Urinary bladder (tissue), 4 donors: Measurements from ENCODE around the gene STIP1. TPM values are rescaled to one million over a fixed set of nuclear protein-coding genes. Genes with fewer than 3 reads are reported as not detected.
A peak's percentile ranks its signal among the peaks of the same experiment; 100 is the strongest.
"Not testable (repeated sequence)": the region's sequence is repeated elsewhere in the genome, so short reads cannot be mapped to it uniquely, and the experiment has no call there.

ENCODE experiments used
- DNase-seq: peaks from one replicate; pipeline ENCODE4 v3.0.0-alpha.2; 2015; ENCODE audit errors: extremely low spot score
- H3K27ac ChIP-seq: one replicate; pipeline ENCODE4 v1.5.1; 2013; ENCODE audit warnings: low read depth, mild to moderate bottlenecking, moderate library complexity
- H3K36me3 ChIP-seq: one replicate; pipeline ENCODE4 v1.6.1; 2013; ENCODE audit warnings: mild to moderate bottlenecking, moderate library complexity; ENCODE audit not compliant: insufficient read depth
- H3K4me1 ChIP-seq: one replicate; pipeline ENCODE4 v1.6.1; 2013; ENCODE audit warnings: mild to moderate bottlenecking, moderate library complexity; ENCODE audit not compliant: insufficient read depth
- H3K4me3 ChIP-seq: one replicate; pipeline ENCODE4 v1.5.1; 2013; ENCODE audit warnings: low read depth, low read length
- WGBS: extraction: QIAGEN DNeasy Blood & Tissue Kit; methylation state at CpG from one replicate; pipeline ENCODE4 v1.1.7; 2013; 5-methylcytosine and 5-hydroxymethylcytosine counted together
- polyA plus RNA-seq: library from polyadenylated mRNA; stranded (reverse); fragments of 200-250 nt; gene quantifications from one replicate; pipeline ENCODE4 v1.2.3, GENCODE V29; 2013
- total RNA-seq: library from RNA; depleted of rRNA; stranded (reverse); fragments of >200 nt; gene quantifications from one replicate; pipeline ENCODE4 v1.2.3, GENCODE V29; 2014
- donor health status: healthy with polysubstance abuse.
- donor health status: healthy.

The STIP1 gene
- total and polyA plus RNA-seq, 2 donors, result 42.7 to 84.0 TPM

DNA sequence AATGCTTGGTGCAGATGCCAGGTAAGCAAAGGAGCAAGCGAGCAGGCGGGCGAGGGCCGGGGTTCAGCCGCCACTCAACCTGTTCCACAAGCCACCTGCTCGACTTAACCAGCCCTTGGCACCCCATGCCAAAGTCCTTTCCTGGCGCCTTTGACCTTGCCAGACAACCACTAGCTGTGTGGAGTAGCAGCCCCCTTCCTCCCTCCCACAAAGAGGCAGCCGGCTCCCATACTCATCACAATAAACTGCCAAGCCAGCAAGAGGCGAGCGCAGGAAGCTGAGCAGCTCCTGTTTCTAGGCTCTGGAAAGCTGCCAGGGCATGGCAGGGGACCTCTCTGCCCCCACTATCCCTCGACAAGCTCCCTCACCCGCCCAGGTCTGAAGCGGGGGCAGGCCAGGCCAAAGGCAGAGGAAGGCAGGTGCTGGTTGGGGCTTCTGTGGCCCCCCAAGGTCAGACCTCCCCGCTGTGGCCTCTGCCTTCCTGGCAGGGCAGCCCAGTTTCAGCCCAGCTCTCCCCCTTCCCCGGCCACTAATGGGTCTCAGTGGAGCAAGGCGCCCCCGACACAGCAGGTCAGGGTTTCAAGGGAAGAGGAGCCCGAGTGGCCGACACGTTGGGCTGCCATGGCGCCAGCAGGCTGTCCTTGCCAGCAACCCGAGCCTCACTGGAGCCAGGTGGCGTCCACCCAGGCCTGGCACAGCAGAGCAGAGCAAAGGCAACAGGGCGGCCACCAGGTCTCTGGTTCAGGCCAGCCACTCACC, 35.3 kb upstream of the STIP1 start:
- Histone ChIP-seq H3K4me1 (no peaks in the 10 kb centered on the region), H3K36me3 (no peaks in the 10 kb centered on the region), H3K27ac (no peak overlapping the region), H3K4me3 (no peak overlapping the region)
- no peak for DNase-seq
- WGBS, result 91% methylated on average over 24 of the region's 24 CpGs

DNA sequence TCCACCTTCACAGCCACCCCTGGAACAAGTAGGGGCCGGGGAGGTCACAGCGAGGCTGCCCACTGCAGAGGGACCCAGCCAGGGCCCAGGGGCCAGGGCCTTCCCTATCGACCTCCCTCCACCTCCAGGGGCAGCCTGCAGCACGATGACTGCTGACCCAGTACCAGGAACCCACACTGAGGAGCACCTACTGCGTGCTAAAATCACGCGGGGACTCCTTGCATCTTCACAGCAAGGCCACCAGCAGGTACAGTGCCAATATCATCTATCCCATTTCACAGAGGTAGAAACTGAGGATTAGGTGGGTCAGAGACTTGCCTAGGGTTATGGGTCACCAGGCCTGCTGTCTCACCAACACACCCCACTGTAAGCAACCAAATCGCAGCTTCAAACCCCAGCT, 34.6 kb upstream of the STIP1 start:
- Histone ChIP-seq H3K4me3 (no peak overlapping the region), H3K4me1 (no peaks in the 10 kb centered on the region), H3K27ac (no peak overlapping the region), H3K36me3 (no peaks in the 10 kb centered on the region)
- WGBS, result 92% methylated on average over 8 of the region's 8 CpGs
- DNase-seq, result no peak

DNA sequence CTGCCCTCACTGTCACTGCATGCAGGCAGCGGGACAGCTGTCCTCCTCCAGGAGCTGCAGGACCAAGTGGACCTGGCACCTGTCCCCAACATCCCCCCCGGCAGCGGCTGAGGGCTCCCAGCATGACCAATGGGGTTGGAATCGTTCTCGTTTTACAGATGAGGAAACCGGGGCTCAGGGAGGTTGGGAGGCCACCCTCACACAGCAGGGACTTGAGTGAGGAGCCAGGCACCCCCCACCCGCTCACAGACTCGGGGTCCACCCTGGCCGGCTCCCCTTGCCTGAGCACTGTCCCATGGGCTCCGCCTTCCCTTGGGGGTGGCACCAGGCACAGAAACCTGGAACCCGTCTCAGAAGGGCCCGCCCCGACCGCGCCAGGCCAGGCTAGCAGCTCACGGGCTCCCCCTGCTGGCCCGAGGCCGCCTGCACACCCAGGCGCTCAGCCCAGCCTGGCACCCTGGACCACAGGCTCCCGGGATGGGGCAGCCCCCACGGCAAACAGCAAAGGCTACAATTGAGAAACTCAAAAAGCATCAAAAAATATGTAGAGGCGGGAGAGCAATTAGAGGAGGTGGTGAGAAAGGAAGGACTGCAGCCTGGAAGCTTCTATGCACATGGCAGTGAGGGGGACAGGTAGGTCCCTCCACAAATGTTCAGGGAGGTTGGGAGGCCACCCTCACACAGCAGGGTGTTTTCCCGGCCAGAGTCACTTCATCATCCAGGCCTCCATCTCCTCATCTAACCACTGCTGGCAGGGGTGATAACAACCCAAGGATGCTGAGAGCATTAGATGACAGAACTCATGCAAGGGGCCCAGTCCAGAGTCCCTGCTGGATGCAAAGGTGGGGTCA, 32.9 kb upstream of the STIP1 start:
- WGBS, result 19% methylated on average over 23 of the region's 23 CpGs

DNA sequence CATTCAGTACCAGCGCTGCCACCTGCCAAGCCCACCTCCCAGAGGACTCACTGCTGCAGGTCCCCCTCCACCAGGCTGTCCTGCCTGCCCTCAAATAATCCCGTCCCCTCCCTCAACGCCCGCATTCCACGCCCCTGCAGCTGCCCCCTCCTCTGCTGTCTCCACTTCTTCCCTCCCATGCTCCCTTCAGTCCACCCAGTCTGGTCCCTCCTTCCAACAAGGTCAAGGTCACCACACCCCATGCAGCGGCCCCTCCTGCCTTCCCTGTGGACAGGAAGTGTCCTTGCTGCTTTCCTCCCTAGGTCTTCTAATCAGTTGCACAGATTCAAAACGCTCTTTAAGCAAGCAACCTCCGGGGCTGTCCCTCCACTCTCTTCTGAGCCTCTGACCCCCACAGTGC, 32.2 kb upstream of the STIP1 start:
- Histone ChIP-seq H3K4me3 (no peak overlapping the region), H3K4me1 (no peaks in the 10 kb centered on the region), H3K36me3 (no peaks in the 10 kb centered on the region), H3K27ac (no peak overlapping the region)
- no peak for DNase-seq
- WGBS, result 41% methylated on average over 8 of the region's 8 CpGs

More for the DNA sequence above, 32.9 kb upstream of the STIP1 start:
- no peak overlapping the region for H3K27ac ChIP-seq
- H3K4me1 ChIP-seq, result no peaks in the 10 kb centered on the region
- H3K4me3 ChIP-seq, result no peak overlapping the region
- DNase-seq, result no peak
- H3K36me3 ChIP-seq, result no peaks in the 10 kb centered on the region

DNA sequence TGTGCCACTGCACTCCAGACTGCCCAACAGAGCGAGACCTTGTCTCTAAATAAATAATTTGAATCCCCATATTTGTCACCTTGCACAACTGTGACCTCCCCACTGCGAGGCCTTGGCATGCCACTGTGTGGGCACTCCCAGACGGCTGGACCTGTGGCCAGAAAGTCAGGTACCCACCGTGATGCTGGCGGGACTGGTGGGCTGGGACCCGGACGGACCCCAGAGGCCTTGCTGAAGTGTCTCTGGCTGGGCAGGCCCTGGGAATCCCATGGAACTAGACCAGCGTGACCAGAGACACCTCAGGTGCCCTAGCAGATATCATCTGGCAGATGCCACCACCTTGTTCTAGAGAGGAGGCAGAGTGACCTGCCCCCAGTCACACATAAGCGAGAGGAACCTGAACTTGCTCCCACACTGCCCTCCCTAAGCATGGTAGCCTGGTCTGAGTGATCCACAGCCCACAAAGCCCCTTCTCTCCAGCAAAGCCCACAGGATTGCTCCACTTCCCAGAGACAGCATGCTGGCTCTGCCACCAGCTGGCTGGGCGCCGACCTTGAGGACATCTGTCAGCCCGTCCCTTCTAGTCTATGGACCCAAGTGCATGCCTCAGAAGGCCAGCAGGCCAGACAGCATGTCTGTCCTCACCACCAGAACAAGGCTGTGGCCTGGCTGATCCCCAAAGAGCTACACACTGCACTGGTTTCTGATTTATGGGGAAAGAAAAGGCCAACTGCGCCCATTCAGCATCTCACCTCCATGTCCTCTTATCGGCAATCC, 29.5 kb upstream of the STIP1 start:
- Histone ChIP-seq H3K4me1 (no peaks in the 10 kb centered on the region), H3K4me3 (no peak overlapping the region), H3K36me3 (no peaks in the 10 kb centered on the region), H3K27ac (no peak overlapping the region)
- DNase-seq, result no peak
- WGBS, result 94% methylated on average over 14 of the region's 14 CpGs

DNA sequence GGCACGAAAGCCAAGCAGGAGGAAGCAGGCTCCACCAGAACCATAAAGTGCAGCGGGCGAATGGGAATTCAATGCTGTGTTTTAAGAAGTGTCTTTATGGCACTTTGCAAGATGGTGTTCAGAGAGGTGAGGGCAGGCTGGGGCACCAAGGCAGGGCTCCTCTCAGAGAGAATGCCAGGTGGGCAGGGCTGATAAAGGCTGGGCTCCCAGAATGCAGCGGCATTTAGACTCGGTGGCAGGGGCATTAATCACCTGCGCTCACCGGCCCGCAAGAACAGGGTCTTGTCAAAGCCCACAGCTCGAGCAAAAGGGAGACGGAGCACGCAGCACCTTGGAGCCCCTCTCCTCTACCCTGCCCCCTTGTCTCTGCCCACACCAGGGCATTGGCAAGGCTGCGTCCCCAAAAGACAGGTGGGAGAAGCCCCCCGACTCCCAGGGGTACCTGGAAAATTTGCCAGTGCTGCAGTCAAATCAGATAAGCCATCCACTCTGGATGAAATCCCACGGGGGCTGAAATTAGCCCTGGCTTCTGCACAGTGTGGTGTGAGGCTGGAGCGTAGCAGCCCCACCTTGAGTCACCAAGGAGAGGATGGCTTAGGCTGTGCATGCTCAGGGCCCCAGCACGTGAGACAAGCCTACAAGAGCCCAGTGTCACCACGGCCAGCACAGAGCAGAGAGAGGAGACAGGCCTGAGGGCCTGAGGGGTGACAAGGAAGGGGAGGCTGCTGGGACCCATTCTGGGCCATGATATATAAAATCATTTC, 28.2 kb upstream of the STIP1 start:
- Histone ChIP-seq H3K4me3 (no peak overlapping the region), H3K4me1 (no peaks in the 10 kb centered on the region), H3K27ac (no peak overlapping the region), H3K36me3 (no peaks in the 10 kb centered on the region)
- DNase-seq, result no peak
- WGBS, result 90% methylated on average over 17 of the region's 17 CpGs

DNA sequence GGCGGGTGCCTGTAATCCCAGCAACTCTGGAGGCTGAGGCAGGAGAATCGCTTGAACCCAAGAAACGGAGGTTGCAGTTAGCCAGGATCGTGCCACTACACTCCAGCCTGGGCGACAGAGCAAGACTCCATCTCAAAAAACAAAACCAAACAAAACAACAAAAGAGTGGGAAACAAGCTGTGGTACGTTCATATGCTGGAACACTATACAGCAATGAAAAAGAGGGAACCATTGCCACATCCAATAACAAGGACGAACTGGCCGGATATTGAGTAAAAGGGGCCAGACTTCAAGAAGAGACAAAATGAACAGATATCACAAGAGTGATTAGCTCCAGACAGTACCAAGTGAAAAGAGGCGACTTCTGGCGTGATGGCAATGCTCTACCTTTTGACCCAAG, 24.9 kb upstream of the STIP1 start:
- WGBS, result 98% methylated on average over 10 of the region's 10 CpGs
- no peak overlapping the region for H3K4me3 ChIP-seq
- no peaks in the 10 kb centered on the region for H3K36me3 ChIP-seq
- no peaks in the 10 kb centered on the region for H3K4me1 ChIP-seq
- no peak for DNase-seq
- no peak overlapping the region for H3K27ac ChIP-seq

DNA sequence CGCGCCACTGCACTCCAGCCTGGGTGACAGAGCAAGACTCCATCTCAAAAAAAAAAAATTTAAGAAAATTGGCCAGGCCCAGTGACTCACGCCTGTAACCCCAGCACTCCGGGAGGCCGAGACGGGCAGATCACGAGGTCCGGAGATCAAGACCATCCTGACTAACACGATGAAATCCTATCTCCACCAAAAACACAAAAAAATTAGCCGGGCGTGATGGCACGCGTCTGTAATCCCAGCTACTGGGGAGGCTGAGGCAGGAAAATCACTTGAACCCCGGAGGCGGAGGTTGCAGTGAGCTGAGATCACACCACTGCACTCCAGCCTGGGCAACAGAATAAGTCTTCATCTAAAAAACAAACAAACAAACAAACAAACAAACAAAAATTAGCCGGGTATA, 23.2 kb upstream of the STIP1 start:
- 93% methylated on average over 16 of the region's 16 CpGs for WGBS
- not testable (repeated sequence) for H3K36me3 ChIP-seq, H3K4me3 ChIP-seq, H3K27ac ChIP-seq, DNase-seq, H3K4me1 ChIP-seq

DNA sequence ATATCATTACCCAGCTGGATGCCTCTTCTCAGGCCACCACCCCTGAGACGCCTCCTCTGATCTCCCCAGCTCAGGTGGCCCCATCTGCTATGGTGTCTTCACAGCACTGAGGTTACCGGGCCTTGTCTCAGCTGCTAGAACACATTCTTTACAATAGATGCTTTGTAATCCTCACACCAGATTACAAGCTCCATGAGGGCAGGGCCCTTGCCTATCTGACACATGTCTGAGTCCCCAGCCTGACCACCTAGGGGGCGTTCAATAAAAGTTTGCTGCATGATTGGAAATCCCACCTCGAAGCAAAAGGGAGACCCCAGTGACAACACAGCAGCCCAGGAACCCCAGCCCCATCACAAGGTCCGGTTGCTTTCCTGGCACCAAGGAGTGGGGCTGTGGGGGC, 22.0 kb upstream of the STIP1 start:
- Histone ChIP-seq H3K4me1 (no peaks in the 10 kb centered on the region), H3K4me3 (no peak overlapping the region), H3K27ac (no peak overlapping the region), H3K36me3 (no peaks in the 10 kb centered on the region)
- 93% methylated on average over 5 of the region's 5 CpGs for WGBS
- no peak for DNase-seq

DNA sequence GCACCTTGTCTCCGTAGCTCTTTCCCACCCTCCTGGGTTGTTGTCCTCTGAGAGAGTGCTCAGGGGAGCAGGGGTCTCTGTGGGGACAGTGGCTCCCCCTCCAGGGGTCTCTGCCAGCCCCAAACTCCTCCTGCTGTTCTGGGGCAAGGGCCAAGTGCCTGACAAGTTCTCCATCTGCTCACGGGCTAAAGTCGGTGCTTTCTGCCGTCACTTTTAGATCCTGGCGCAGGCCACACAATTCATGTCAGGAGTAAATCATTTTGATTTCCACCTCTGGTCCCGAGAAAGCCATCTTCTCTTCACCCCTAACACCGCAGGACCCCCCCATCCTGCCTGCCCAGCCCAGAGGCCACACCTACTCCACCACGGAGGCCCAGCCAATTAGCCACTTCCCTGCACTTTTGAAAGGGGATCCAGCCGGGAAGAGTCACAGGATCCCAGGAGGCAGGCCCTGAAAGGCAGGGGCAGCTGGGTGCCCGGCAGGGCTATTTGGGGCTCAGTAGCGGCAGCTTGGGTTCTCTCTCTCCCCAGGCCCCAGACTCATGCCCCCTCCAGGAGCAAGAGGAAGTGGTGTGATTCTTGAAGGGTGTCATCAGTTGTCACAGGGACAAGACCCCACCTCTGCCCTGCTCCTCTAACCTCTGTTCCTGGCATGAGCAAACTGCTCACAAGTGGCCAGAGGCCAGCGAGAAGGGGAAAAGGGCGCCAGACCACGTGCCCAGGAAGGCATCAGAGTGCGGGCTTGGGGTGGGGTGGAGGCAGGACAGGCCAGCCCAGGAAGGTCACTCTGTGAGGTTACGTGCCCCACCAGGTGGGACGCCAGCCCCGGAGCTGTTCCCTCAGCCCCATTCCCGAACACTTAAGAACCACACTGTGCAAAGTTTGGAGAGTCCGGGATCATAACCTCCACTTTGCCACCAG, 21.3 kb upstream of the STIP1 start:
- Histone ChIP-seq H3K4me1 (no peaks in the 10 kb centered on the region), H3K4me3 (peak overlapping the region; percentile 93), H3K36me3 (no peaks in the 10 kb centered on the region), H3K27ac (no peak overlapping the region)
- WGBS, result 65% methylated on average over 20 of the region's 20 CpGs
- DNase-seq, result no peak

DNA sequence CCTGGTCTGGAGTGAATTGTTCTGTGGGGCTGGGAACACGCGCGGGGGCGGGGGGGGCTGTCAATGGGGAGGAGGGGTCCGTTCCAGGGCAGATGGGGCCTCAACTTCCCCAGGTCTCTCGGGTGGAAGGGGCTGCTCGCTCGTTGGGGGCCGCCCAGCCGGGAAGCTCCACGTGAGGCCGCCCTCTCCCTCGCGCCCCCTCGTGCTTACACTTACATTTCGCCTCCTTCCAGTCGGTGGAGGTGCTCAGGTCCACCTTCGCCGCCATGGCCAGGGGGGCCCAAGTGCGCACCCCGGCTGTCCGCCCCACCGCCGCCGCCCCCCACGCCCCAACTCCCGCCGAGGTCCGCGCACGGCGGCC, 20.5 kb upstream of the STIP1 start:
- no peak for DNase-seq
- Histone ChIP-seq H3K4me1 (no peaks in the 10 kb centered on the region), H3K4me3 (peak overlapping the region; percentile 93), H3K36me3 (no peaks in the 10 kb centered on the region), H3K27ac (no peak overlapping the region)
- 1% methylated on average over 32 of the region's 32 CpGs for WGBS

DNA sequence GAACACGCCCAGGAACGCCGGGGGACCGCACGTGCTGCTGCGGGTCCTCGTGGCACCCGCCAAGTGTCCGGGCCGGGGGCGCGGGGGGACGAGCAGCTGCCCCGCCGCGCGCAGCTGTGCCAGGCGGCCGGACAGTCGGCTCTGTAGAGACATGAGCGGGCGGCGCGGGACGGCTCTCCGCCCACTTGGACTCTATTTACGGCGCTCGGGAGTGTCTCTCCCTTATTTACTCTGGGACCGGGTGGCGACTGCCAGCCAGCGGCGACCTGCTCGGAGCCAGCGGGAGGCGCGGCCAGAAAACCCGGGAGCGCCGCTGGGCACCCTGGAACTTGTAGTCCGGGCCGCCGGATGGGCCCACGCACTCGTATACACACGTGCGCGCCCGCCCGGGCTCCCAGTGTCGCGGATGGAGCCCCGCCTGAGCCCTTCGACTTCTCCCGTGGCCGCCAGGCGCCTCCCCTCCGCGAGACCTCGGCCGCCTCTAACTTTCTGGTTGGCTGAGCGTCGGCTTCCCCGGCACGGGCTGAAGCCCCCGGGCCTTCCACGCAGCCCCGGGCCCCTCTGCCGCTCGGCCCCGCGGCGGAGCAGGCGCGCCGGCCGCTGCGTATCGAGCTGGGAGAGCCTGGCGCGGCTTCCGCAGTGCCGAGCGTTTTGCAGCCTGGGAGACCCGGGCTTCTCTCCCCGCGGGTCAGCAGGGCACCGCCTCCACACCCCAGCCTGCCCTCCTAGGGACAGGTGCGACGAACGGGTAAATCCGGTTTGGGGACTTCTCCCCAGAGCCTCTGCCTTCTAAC, 19.9 kb upstream of the STIP1 start, which contains the start of gene MACROD1:
Gene MACROD1, minus strand, starts transcription at position 272 of the 794 bp plus-strand sequence. Its CDS starts 119 bp downstream, at position 153.
- Histone ChIP-seq H3K27ac (peak within 1 kb of the TSS; percentile 88), H3K4me3 (peak within 1 kb of the TSS; percentile 93), H3K4me1 (no peaks in the 10 kb centered on the region), H3K36me3 (no peaks in the 10 kb centered on the region)
- WGBS, result under 1% methylated on average over 92 of the region's 92 CpGs
- no peak for DNase-seq
